ENCODE measurements around the gene GAMT. TPM values are rescaled to one million over a fixed set of nuclear protein-coding genes. Genes with fewer than 3 reads are reported as not detected.
"Not testable (repeated sequence)": the region's sequence is repeated elsewhere in the genome, so short reads cannot be mapped to it uniquely, and the experiment has no call there.

GAMT gene
- total RNA-seq, 2 experiments from 2014 or later, result 13.2 to 13.8 TPM

- Mint-ChIP-seq H3K4me3 (peak overlapping the region; percentile 99), H3K4me1 (peaks cover 44% of the 10 kb centered on the region), H3K27ac (peak overlapping the region; percentile 88), H3K36me3 (ENCODE audit: low read depth) (peaks cover 50% of the 10 kb centered on the region)
- POLR2A ChIA-PET, result interaction anchor here (1.0 to 1.4 kb wide), 3 partner anchors 26 to 31 kb away, joined by 3 to 4 read pairs (median 3); no protein-coding TSS in a partner anchor
- H3K9me3 Mint-ChIP-seq, H3K27me3 Mint-ChIP-seq, CTCF ChIA-PET: not testable (repeated sequence)
- DNase-seq, result peak; percentile 46
These were observed 38.4 kb upstream of the GAMT start for GRCh38 chr19:1439525-1440417.

DNA sequence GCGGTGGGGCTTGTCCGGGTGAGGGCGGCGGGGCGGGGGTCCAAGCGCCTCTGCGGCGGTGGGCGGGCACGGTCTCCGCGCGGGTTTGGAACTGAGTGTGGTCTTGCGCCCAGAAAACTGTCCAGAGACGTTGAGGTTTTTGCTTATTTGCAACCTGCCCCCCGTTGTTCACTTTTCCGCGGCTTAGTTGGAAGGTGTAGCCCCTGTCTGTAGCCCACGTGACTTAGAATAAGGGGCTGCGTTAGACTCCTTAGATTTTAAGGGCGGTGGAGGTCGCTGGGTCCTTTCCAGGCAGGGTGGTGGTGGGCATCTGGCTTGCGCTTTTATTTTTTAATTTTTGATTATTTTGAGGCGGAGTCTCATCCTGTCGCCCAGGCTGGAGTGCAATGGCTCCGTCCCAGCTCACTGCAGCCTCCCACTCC, 37.6 kb upstream of the GAMT start:
- H3K4me3 Mint-ChIP-seq, result peak overlapping the region; percentile 99
- no peaks in the 10 kb centered on the region for H3K9me3 Mint-ChIP-seq
- ChIA-PET CTCF (no interaction called here), POLR2A (interaction anchor here (1.0 to 1.1 kb wide), 2 partner anchors 26 to 30 kb away, joined by 3 read pairs; no protein-coding TSS in a partner anchor)
- peaks cover 50% of the 10 kb centered on the region for H3K36me3 Mint-ChIP-seq (ENCODE audit: low read depth)
- H3K27me3 Mint-ChIP-seq, result no peaks in the 10 kb centered on the region
- DNase-seq, result no peak
- H3K27ac Mint-ChIP-seq, result peak overlapping the region; percentile 88
- H3K4me1 Mint-ChIP-seq, result peaks cover 39% of the 10 kb centered on the region

GRCh38 chr19:1438035-1438932, 36.9 kb upstream of the GAMT start, which contains the start of gene RPS15:
Gene RPS15, plus strand, starts transcription at chr19:1438396. Its CDS starts 30 bp downstream, at chr19:1438426.
- Mint-ChIP-seq H3K27me3 (no peaks in the 10 kb centered on the region), H3K9me3 (no peaks in the 10 kb centered on the region), H3K36me3 (ENCODE audit: low read depth) (peaks cover 50% of the 10 kb centered on the region), H3K27ac (peak within 1 kb of the TSS; percentile 97), H3K4me1 (peaks cover 39% of the 10 kb centered on the region), H3K4me3 (peak within 1 kb of the TSS; percentile 99)
- DNase-seq, result peak; percentile 96
- ChIA-PET POLR2A (interaction anchor here (0.7 to 2.1 kb wide), 8 partner anchors 22 to 194 kb away, joined by 3 to 10 read pairs (median 3); partner anchors contain the start of gene CIRBP), CTCF (interaction anchor here (0.8 to 1.1 kb wide), 2 partner anchors 24 to 194 kb away, joined by 4 to 5 read pairs; no protein-coding TSS in a partner anchor)

DNA sequence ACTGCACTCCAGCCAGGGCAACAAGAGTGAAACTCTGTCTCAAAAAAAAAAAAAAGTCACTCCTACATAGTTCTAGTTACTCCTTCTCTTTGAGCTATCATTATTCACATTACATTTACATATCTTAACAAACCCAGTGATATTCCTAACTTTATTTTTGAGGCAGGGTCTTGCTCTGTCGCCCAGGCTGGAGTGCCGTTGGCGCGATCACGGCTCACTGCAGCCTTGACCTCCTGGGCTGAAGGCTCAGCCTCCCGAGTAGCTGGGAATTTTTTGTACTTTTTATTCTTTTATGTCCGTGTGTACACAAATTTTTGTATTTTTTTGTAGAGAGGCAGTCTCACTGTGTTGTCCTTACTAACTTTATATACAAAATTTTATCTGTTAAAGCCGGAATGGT, 36.3 kb upstream of the GAMT start:
- Mint-ChIP-seq H3K9me3 (no peaks in the 10 kb centered on the region), H3K4me3 (no peak overlapping the region), H3K36me3 (ENCODE audit: low read depth) (peaks cover 52% of the 10 kb centered on the region), H3K27ac (peak overlapping the region; percentile 97), H3K27me3 (no peaks in the 10 kb centered on the region), H3K4me1 (peaks cover 37% of the 10 kb centered on the region)
- no peak for DNase-seq
- CTCF ChIA-PET, result interaction anchor here (0.8 to 1.1 kb wide), 2 partner anchors 23 to 193 kb away, joined by 4 to 5 read pairs; no protein-coding TSS in a partner anchor
- POLR2A ChIA-PET, result interaction anchor here (0.7 to 2.1 kb wide), 7 partner anchors 18 to 193 kb away, joined by 3 to 10 read pairs (median 3); partner anchors contain the start of gene CIRBP

- ChIA-PET POLR2A (no interaction called here), CTCF (interaction anchor here (0.9 to 1.3 kb wide), 3 partner anchors 9 to 21 kb away, joined by 3 read pairs; no protein-coding TSS in a partner anchor)
- Mint-ChIP-seq H3K9me3 (no peaks in the 10 kb centered on the region), H3K27me3 (no peaks in the 10 kb centered on the region), H3K4me3 (no peak overlapping the region), H3K36me3 (ENCODE audit: low read depth) (peaks cover 38% of the 10 kb centered on the region), H3K4me1 (peaks cover 19% of the 10 kb centered on the region), H3K27ac (no peak overlapping the region)
- no peak for DNase-seq
These were observed 34.1 kb upstream of the GAMT start for GRCh38 chr19:1435378-1435989.

- Mint-ChIP-seq H3K27ac (no peak overlapping the region), H3K36me3 (ENCODE audit: low read depth) (peaks cover 34% of the 10 kb centered on the region), H3K9me3 (no peaks in the 10 kb centered on the region), H3K27me3 (no peaks in the 10 kb centered on the region), H3K4me1 (peaks cover 10% of the 10 kb centered on the region), H3K4me3 (no peak overlapping the region)
- DNase-seq, result no peak
- CTCF ChIA-PET, result interaction anchor here (0.6 to 1.1 kb wide), 2 partner anchors 10 to 731 kb away, joined by 3 read pairs; no protein-coding TSS in a partner anchor
- POLR2A ChIA-PET, result no interaction called here
These were observed 33.3 kb upstream of the GAMT start for GRCh38 chr19:1434577-1435060.

GRCh38 chr19:1434040-1434366, 32.7 kb upstream of the GAMT start:
- Mint-ChIP-seq H3K27me3 (no peaks in the 10 kb centered on the region), H3K4me1 (peaks cover 9% of the 10 kb centered on the region), H3K4me3 (no peak overlapping the region), H3K36me3 (ENCODE audit: low read depth) (peaks cover 30% of the 10 kb centered on the region), H3K27ac (no peak overlapping the region), H3K9me3 (no peaks in the 10 kb centered on the region)
- POLR2A ChIA-PET, result no interaction called here
- CTCF ChIA-PET, result interaction anchor here (0.6 kb wide), 1 partner anchor 732 kb away, joined by 3 read pairs; no protein-coding TSS in a partner anchor
- DNase-seq, result no peak

DNA sequence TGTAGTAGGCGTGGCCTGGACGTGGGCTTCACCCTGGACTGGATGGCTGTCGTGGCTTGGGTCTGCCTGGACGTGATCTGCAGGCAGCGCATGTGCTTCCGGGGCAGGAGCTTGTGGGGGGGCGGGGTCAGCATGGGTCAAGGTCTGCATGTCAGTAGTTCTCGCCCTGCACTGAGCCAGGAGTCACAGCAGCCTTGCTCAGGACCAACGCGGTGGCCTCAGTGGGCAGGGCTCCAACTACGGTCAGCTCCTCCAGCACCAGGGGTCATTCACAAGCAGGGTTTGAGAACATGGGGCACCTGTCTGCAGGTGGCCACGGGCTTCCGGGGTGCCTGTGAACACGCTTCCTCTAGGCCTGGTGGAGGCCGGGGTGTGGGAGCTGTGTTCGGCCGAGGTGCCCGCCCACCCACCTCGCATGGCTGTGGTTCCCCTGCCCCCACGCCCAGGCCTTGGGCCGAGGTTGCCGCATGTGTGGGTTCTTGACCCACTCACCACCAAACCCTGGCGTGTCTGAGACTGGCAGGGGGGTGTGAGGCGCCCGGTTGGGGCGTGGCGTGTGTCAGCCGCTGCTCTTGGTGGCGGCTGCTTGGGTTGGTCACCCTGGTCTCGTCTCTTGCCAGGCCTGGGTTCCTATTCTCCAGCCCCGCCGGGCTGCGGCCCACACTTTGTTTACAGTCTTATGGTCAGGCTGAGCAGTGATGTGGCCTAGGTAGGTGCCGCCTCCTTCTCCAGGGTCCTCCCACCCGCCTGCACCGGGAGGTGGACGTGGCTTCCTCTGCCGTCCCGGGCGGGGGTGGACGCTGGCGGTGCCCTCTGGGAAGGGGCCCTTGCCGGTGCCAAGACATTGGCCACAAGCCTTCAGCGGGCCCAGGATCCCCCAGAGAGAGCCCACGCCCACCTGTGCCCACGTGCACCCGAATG, 32.0 kb upstream of the GAMT start:
- Mint-ChIP-seq H3K36me3 (ENCODE audit: low read depth) (peaks cover 27% of the 10 kb centered on the region), H3K9me3 (no peaks in the 10 kb centered on the region), H3K27ac (no peak overlapping the region), H3K27me3 (no peaks in the 10 kb centered on the region), H3K4me3 (no peak overlapping the region), H3K4me1 (peaks cover 9% of the 10 kb centered on the region)
- CTCF ChIA-PET, result no interaction called here
- POLR2A ChIA-PET, result no interaction called here
- no peak for DNase-seq

DNA sequence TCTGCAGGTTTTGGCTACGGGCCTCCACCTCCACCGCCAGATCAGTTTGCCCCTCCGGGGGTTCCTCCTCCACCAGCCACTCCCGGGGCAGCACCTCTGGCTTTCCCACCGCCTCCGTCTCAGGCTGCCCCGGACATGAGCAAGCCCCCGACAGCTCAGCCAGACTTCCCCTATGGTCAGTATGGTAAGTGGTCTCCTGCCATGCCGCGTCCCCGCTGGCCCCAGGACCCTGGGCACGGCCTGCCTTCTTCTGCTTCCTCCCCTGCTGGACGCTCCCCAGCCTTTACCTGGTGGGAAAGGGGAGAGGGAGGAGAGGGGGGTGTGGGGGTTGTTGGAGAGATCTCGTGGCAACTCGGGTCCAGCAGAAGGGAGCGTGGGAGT, 31.2 kb upstream of the GAMT start:
- ChIA-PET CTCF (no interaction called here), POLR2A (no interaction called here)
- Mint-ChIP-seq H3K4me1 (peaks cover under 1% of the 10 kb centered on the region), H3K27ac (no peak overlapping the region), H3K36me3 (ENCODE audit: low read depth) (peaks cover 24% of the 10 kb centered on the region), H3K27me3 (no peaks in the 10 kb centered on the region), H3K4me3 (no peak overlapping the region), H3K9me3 (no peaks in the 10 kb centered on the region)
- no peak for DNase-seq

DNA sequence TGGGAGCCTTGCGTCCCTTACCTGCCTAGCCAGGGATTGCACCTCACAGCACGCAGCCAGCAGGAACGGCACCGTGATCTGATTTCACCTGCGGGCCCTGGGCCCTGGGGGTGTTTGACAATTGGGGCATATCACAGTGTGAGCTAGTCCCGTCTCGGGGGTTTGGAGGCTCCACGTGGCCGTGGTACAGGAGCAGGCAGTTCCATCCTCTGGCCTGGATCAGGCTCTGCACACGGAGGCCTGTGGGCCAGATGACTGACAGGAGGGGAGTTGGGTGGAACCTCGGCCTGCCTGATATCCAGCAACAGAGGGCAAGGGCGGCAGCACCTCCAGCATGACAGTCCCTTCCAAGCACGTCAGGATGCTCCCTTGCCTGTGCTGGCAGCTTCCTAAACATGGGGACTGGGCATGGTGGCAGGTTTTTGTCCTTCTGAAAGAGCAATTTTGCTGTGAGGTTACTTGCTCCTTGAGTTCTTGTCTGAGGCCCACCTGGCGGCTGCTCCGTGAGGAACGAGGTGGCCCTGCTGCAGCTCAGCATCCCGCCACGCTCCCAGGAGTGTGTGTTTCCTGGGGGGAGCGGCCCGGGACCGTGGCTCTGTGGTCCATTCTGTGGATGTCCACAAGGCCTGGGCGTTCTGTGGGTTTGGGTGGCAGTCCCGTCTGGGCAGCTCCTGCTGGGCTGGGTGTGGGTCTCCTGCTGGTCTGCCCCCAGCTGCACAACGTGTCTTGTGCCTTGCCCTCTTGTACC, 30.6 kb upstream of the GAMT start:
- Mint-ChIP-seq H3K4me1 (no peaks in the 10 kb centered on the region), H3K27me3 (no peaks in the 10 kb centered on the region), H3K36me3 (ENCODE audit: low read depth) (peaks cover 25% of the 10 kb centered on the region), H3K27ac (no peak overlapping the region), H3K4me3 (no peak overlapping the region), H3K9me3 (no peaks in the 10 kb centered on the region)
- CTCF ChIA-PET, result no interaction called here
- POLR2A ChIA-PET, result no interaction called here
- DNase-seq, result no peak

DNA sequence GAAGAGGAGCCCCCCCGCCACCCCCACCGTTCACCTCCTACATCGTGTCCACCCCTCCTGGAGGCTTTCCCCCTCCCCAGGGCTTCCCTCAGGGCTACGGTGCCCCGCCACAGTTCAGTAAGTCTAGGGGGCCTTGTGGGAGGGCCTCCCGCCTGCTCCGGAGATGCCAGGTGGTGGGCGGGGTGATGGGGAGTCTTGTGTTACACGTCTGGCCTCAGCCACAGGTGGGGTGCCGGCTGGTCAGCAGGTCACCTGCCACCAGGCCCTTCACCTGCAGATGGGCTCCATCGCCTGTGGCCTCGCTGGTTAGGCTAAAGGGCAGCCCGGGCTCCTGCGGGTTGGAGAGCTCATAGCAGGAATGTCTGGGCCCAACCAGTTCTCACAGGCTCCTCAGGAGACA, 28.9 kb upstream of the GAMT start:
- POLR2A ChIA-PET, result no interaction called here

More for the DNA sequence above, 28.9 kb upstream of the GAMT start:
- H3K9me3 Mint-ChIP-seq, result no peaks in the 10 kb centered on the region
- H3K27ac Mint-ChIP-seq, result no peak overlapping the region
- H3K36me3 Mint-ChIP-seq (ENCODE audit: low read depth), result peaks cover 31% of the 10 kb centered on the region
- no peak for DNase-seq
- CTCF ChIA-PET, result no interaction called here
- H3K4me3 Mint-ChIP-seq, result no peak overlapping the region
- H3K27me3 Mint-ChIP-seq, result no peaks in the 10 kb centered on the region
- H3K4me1 Mint-ChIP-seq, result no peaks in the 10 kb centered on the region

Data from activated CD4-positive, alpha-beta memory T cell treated with anti-CD3 and anti-CD28 coated beads, Interleukin-2, amount 10 ng/mL, durations not matched to agents 7 days and 5 days (primary cell).